Neural progenitor cell (in vitro differentiated cells): Measurements from ENCODE around the gene KHNYN.

Source experiments
- EZH2 ChIP-seq: fragments of 200-600 bp; sonication (generic); IDR thresholded peaks from 2 replicates; pipeline ENCODE4 v1.6.1; 2017; ENCODE audit warnings: antibody characterized with exemption, mild to moderate bottlenecking, moderate library complexity
- EZH2phosphoT487 ChIP-seq: fragments of 200-600 bp; sonication (generic); IDR thresholded peaks from 2 replicates; pipeline ENCODE4 v1.6.1; 2017; ENCODE audit warnings: antibody characterized with exemption
- TF ChIP-seq, protein P1 (sequence below): fragments of 200-600 bp; sonication (generic); IDR thresholded peaks from 2 replicates; pipeline ENCODE4 v1.5.1; 2017; ENCODE audit warnings: antibody characterized with exemption, mild to moderate bottlenecking

DNA sequence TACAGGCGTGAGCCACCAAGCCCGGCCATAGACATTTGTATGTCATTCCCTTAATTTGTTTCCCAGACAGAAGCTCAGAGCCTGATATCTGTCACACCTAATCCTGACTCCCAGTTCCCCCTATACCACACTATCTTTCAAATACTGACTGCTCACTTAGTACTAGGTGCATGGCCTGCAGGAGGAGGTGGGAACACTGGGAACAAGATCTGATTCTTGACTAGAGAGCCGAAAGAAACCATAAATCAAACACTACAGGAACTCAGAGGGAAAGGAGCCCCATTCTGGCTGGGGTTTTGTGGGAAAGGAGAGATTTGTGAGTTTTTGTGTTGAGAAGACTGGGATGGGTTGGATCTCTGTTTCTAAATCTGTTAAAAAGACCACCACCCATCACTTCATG, 4.9 kb downstream of the KHNYN start:
- TF ChIP-seq, protein P1, sequence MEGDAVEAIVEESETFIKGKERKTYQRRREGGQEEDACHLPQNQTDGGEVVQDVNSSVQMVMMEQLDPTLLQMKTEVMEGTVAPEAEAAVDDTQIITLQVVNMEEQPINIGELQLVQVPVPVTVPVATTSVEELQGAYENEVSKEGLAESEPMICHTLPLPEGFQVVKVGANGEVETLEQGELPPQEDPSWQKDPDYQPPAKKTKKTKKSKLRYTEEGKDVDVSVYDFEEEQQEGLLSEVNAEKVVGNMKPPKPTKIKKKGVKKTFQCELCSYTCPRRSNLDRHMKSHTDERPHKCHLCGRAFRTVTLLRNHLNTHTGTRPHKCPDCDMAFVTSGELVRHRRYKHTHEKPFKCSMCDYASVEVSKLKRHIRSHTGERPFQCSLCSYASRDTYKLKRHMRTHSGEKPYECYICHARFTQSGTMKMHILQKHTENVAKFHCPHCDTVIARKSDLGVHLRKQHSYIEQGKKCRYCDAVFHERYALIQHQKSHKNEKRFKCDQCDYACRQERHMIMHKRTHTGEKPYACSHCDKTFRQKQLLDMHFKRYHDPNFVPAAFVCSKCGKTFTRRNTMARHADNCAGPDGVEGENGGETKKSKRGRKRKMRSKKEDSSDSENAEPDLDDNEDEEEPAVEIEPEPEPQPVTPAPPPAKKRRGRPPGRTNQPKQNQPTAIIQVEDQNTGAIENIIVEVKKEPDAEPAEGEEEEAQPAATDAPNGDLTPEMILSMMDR = no peak
- no peak for TF ChIP-seq EZH2
- no peak for TF ChIP-seq EZH2phosphoT487
